ENCODE measurements around the gene PAX7. TPM values are rescaled to one million over a fixed set of nuclear protein-coding genes. Genes with fewer than 3 reads are reported as not detected.

Gene PAX7
- total RNA-seq, 6 experiments from 2014 or later: not detected

DNA sequence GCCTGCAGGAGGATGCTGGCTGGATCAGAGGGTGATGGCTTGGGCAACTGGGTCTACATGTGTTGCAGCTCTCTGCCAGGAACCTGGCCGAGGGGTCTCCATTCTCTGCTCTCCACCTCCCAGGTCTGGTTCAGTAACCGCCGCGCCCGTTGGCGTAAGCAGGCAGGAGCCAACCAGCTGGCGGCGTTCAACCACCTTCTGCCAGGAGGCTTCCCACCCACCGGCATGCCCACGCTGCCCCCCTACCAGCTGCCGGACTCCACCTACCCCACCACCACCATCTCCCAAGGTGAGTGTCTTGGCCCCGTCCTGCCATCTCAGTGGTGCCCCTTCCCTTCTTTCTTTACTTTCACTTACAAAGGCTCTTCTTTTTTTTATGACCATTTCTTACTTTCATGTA is 69.9 kb downstream of the PAX7 start:
- no peaks in the 10 kb centered on the region for H3K9me3 Mint-ChIP-seq
- no peaks in the 10 kb centered on the region for H3K4me1 Mint-ChIP-seq (ENCODE audit: low read depth)
- DNase-seq: no peak
- no peaks in the 10 kb centered on the region for H3K36me3 Mint-ChIP-seq (ENCODE audit: low read depth)
- no peak overlapping the region for H3K27ac Mint-ChIP-seq
- TF ChIP-seq, protein P1, sequence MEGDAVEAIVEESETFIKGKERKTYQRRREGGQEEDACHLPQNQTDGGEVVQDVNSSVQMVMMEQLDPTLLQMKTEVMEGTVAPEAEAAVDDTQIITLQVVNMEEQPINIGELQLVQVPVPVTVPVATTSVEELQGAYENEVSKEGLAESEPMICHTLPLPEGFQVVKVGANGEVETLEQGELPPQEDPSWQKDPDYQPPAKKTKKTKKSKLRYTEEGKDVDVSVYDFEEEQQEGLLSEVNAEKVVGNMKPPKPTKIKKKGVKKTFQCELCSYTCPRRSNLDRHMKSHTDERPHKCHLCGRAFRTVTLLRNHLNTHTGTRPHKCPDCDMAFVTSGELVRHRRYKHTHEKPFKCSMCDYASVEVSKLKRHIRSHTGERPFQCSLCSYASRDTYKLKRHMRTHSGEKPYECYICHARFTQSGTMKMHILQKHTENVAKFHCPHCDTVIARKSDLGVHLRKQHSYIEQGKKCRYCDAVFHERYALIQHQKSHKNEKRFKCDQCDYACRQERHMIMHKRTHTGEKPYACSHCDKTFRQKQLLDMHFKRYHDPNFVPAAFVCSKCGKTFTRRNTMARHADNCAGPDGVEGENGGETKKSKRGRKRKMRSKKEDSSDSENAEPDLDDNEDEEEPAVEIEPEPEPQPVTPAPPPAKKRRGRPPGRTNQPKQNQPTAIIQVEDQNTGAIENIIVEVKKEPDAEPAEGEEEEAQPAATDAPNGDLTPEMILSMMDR (IDR thresholded peaks at IDR 0.05): no peak
- H3K4me3 Mint-ChIP-seq: no peak overlapping the region
- H3K27me3 Mint-ChIP-seq (ENCODE audit: insufficient read depth): peaks cover 25% of the 10 kb centered on the region

- TF ChIP-seq, protein P1 (IDR thresholded peaks at IDR 0.05): no peak
- Mint-ChIP-seq H3K9me3 (no peaks in the 10 kb centered on the region), H3K27me3 (ENCODE audit: insufficient read depth) (peaks cover 21% of the 10 kb centered on the region), H3K27ac (no peak overlapping the region), H3K4me1 (ENCODE audit: low read depth) (no peaks in the 10 kb centered on the region), H3K4me3 (no peak overlapping the region), H3K36me3 (ENCODE audit: low read depth) (no peaks in the 10 kb centered on the region)
- no peak for DNase-seq
Observed at GRCh38 chr1:18701183-18701582, 70.5 kb downstream of the PAX7 start.

DNA sequence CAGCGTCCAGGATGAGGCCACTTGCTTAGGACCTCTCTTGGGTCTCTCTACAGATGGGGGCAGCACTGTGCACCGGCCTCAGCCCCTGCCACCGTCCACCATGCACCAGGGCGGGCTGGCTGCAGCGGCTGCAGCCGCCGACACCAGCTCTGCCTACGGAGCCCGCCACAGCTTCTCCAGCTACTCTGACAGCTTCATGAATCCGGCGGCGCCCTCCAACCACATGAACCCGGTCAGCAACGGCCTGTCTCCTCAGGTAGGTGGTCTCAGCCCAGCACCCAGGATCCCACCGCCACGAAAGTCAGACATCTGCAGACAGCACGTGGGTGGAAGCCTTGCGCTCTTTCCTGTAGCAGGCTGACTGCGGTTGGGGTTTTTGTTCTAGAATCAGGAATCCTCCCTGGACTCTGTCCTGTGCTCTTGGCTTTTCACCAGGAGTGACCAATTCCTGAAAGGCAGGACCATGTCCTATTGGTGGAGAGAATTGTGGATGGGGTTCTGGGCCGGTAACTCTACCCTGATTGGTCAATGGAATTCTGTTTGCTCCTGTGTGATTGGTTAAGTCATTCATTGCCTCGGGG is 72.5 kb downstream of the PAX7 start:
- no peaks in the 10 kb centered on the region for H3K36me3 Mint-ChIP-seq (ENCODE audit: low read depth)
- no peak overlapping the region for H3K4me3 Mint-ChIP-seq
- peak; percentile 21 for DNase-seq

GRCh38 chr1:18705811-18706210 is 75.2 kb downstream of the PAX7 start:
- H3K27me3 Mint-ChIP-seq (ENCODE audit: insufficient read depth): peaks cover 34% of the 10 kb centered on the region
- TF ChIP-seq, protein P1 (IDR thresholded peaks at IDR 0.05): no peak
- no peaks in the 10 kb centered on the region for H3K9me3 Mint-ChIP-seq
- DNase-seq: no peak
- no peaks in the 10 kb centered on the region for H3K4me1 Mint-ChIP-seq (ENCODE audit: low read depth)
- no peaks in the 10 kb centered on the region for H3K36me3 Mint-ChIP-seq (ENCODE audit: low read depth)
- H3K4me3 Mint-ChIP-seq: no peak overlapping the region
- no peak overlapping the region for H3K27ac Mint-ChIP-seq

More for the DNA sequence above, 72.5 kb downstream of the PAX7 start:
- Mint-ChIP-seq H3K9me3 (no peaks in the 10 kb centered on the region), H3K4me1 (ENCODE audit: low read depth) (no peaks in the 10 kb centered on the region), H3K27ac (no peak overlapping the region), H3K27me3 (ENCODE audit: insufficient read depth) (peaks cover 18% of the 10 kb centered on the region)
- TF ChIP-seq, protein P1 (IDR thresholded peaks at IDR 0.05): no peak

DNA sequence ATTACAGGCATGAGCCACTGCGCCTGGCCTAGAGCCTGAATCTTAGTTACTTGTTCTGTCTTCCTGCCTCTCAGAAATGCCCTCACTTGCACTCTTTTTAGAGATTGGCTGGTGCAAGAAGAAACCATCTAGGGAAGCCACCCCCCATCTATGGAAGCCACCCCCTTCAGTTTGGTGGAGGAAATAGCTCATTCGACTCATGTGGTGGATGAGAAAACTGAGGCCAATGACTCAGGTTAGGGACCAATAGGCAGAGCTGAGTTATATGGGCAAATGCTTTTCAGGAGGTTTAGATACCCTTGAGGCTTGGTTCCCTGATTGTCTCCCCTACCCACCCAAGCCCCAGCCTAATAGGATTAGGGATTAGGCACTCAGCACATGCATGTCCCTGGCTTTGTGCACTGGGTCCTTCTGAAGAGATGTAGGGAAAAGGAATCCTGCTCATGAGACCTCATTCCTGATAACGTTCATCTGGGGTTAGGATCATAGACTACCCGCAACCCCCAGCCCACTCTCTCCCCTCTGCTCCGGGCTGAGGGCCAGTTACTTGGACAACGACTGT is 77.1 kb downstream of the PAX7 start:
- peaks cover 36% of the 10 kb centered on the region for H3K27me3 Mint-ChIP-seq (ENCODE audit: insufficient read depth)

More for the DNA sequence above, 77.1 kb downstream of the PAX7 start:
- Mint-ChIP-seq H3K9me3 (no peaks in the 10 kb centered on the region), H3K27ac (no peak overlapping the region), H3K4me3 (no peak overlapping the region), H3K4me1 (ENCODE audit: low read depth) (no peaks in the 10 kb centered on the region), H3K36me3 (ENCODE audit: low read depth) (no peaks in the 10 kb centered on the region)
- TF ChIP-seq, protein P1 (IDR thresholded peaks at IDR 0.05): no peak
- no peak for DNase-seq
